Stomach (tissue), 9 donors: ENCODE results near the gene JAK1. TPM values are rescaled to one million over a fixed set of nuclear protein-coding genes. Genes with fewer than 3 reads are reported as not detected.
"Not testable (repeated sequence)": the region's sequence is repeated elsewhere in the genome, so short reads cannot be mapped to it uniquely, and the experiment has no call there.

Experiments
- DNase-seq, 2 donors: peaks; one replicate each; pipeline versions ENCODE4 v3.0.0 to v3.0.0-alpha.2; 2013 to 2019
- H3K27ac ChIP-seq, 5 donors: fragments of 200-600 bp in 4 of 5; sonication (generic) in 4 of 5; one replicate each; pipeline ENCODE4 v1.5.1; 2013 to 2019; ENCODE audit warnings: mild to moderate bottlenecking in 1 of 5, moderate library complexity in 1 of 5
- H3K27me3 ChIP-seq, 3 donors: fragments of 200-600 bp; sonication (generic); one replicate each; pipeline ENCODE4 v1.5.1; 2017 to 2019; ENCODE audit warnings: mixed run types in 1 of 3
- H3K36me3 ChIP-seq, 4 donors: fragments of 200-600 bp; sonication (generic); 1 replicate in 3 of 4; 2 replicates in 1 of 4; pipeline ENCODE4 v1.5.1; 2016 to 2019
- H3K4me1 ChIP-seq, 4 donors: fragments of 200-600 bp; sonication (generic); one replicate each; pipeline ENCODE4 v1.5.1; 2016 to 2019
- H3K4me3 ChIP-seq, 4 donors: fragments of 200-600 bp; sonication (generic) in 3 of 4; one replicate each; pipeline ENCODE4 v1.5.1; 2016 to 2019; ENCODE audit warnings: mild to moderate bottlenecking in 1 of 4
- H3K9me3 ChIP-seq, 4 donors: fragments of 200-600 bp; sonication (generic); one replicate each; pipeline ENCODE4 v1.5.1; 2016 to 2019
- CTCF ChIP-seq, 7 experiments: fragments of 450-650 bp in 4 of 7; fragments of 200-600 bp in 3 of 7; sonication (generic) in 3 of 7; IDR thresholded peaks; one replicate each; pipeline ENCODE4 v1.5.1; 2016 to 2019; ENCODE audit warnings: antibody characterized with exemption in 7 of 7, control low read depth in 2 of 7, mild to moderate bottlenecking in 1 of 7
- EP300 ChIP-seq: sonication (generic); formaldehyde crosslinking; IDR thresholded peaks from one replicate; pipeline ENCODE4 v1.6.1; 2017; ENCODE audit warnings: antibody characterized with exemption
- POLR2A ChIP-seq, 4 donors: fragments of 450-650 bp; IDR thresholded peaks; one replicate each; pipeline ENCODE4 v1.6.1; 2016; ENCODE audit warnings: antibody characterized with exemption in 4 of 4, control low read depth in 2 of 4, mild to moderate bottlenecking in 1 of 4, moderate library complexity in 1 of 4
- POLR2AphosphoS5 ChIP-seq, 3 donors: sonication (generic); formaldehyde crosslinking; IDR thresholded peaks; one replicate each; pipeline ENCODE4 v1.6.1; 2016; ENCODE audit warnings: antibody characterized with exemption in 3 of 3
- WGBS, 5 donors: extraction: QIAGEN DNeasy Blood & Tissue Kit in 3 of 5; methylation state at CpG; one replicate each; pipeline versions ENCODE4 v1.1.5 to v1.1.7; 2013 to 2018; 5-methylcytosine and 5-hydroxymethylcytosine counted together
- intact Hi-C: fragments of 100-400 bp; cut with DNase I; formaldehyde crosslinking; loops from one replicate; pipeline ENCODE4 v1.15.1; 2023; ENCODE audit warnings: low total_unique reads
- polyA plus RNA-seq, 3 donors: library from polyadenylated mRNA; stranded (reverse); fragments of 200-250 nt; gene quantifications; one replicate each; pipeline ENCODE4 v1.2.3, GENCODE V29; 2013
- total RNA-seq, 5 donors: library from RNA; depleted of rRNA; stranded (reverse); fragments of >200 nt; gene quantifications; one replicate each; pipeline versions ENCODE4 v1.1.0 to v1.2.3, GENCODE V29; 2014 to 2016
- donor health status: healthy with polysubstance abuse.
- donor health status: Bipolar disorder and iron deficiency.
- donor health status: healthy.

The JAK1 gene
- total and polyA plus RNA-seq, 8 donors: 21.3 to 149 (median 77.7) TPM

GRCh38 chr1:65002508-65003315, 36.4 kb upstream of the JAK1 start:
- Histone ChIP-seq H3K4me3 (peak overlapping the region; percentile 38 to 76 (median 64)), H3K27ac (peak overlapping the region; percentile 90 to 96 (median 93)), H3K36me3 (no peaks in the 10 kb centered on the region), H3K9me3 (no peaks in the 10 kb centered on the region), H3K27me3 (no peaks in the 10 kb centered on the region), H3K4me1 (peaks cover 8 to 27% (median 16%) of the 10 kb centered on the region in 4 donors)
- peak; percentile 77 to 90 for DNase-seq
- WGBS, 5 donors: 1% methylated on average over 37 to 72 of the region's 72 CpGs
- intact Hi-C loops: no loop called here
- TF ChIP-seq POLR2A (IDR thresholded peaks at IDR 0.05) (no peak), EP300 (peak; percentile 29), POLR2AphosphoS5 (IDR thresholded peaks at IDR 0.05) (peak; percentile 50 to 76 (median 64)), CTCF (IDR thresholded peaks at IDR 0.05) (no peak)

GRCh38 chr1:65002156-65002507, 35.8 kb upstream of the JAK1 start:
- peak overlapping the region; percentile 38 to 76 (median 64) for H3K4me3 ChIP-seq
- H3K4me1 ChIP-seq: peaks cover 8 to 30% (median 16%) of the 10 kb centered on the region in 4 donors
- peak overlapping the region; percentile 90 to 96 (median 93) for H3K27ac ChIP-seq
- WGBS, 5 donors: 70 to 93% (median 76%) methylated on average over 9 to 12 of the region's 12 CpGs
- H3K9me3 ChIP-seq: no peaks in the 10 kb centered on the region
- TF ChIP-seq EP300 (no peak), POLR2AphosphoS5 (IDR thresholded peaks at IDR 0.05) (no peak), POLR2A (IDR thresholded peaks at IDR 0.05) (no peak), CTCF (IDR thresholded peaks at IDR 0.05) (no peak)
- intact Hi-C loops: no loop called here
- no peaks in the 10 kb centered on the region for H3K36me3 ChIP-seq
- H3K27me3 ChIP-seq: no peaks in the 10 kb centered on the region
- no peak for DNase-seq

GRCh38 chr1:65001231-65001792, 35.0 kb upstream of the JAK1 start:
- intact Hi-C loops: no loop called here
- 46 to 68% (median 53%) methylated on average over 18 of the region's 18 CpGs for WGBS, 5 donors
- TF ChIP-seq EP300 (no peak), POLR2A (IDR thresholded peaks at IDR 0.05) (no peak), POLR2AphosphoS5 (IDR thresholded peaks at IDR 0.05) (peak in 2 of 3 donors; percentile 65 to 72)
- H3K27ac ChIP-seq: peak overlapping the region in 4 of 5 donors; percentile 90 to 96 (median 94)
- no peaks in the 10 kb centered on the region for H3K9me3 ChIP-seq
- peak overlapping the region in 2 of 4 donors; percentile 12 to 38 for H3K4me3 ChIP-seq
- H3K4me1 ChIP-seq: peaks cover 8 to 38% (median 16%) of the 10 kb centered on the region in 4 donors
- H3K36me3 ChIP-seq: no peaks in the 10 kb centered on the region
- H3K27me3 ChIP-seq: no peaks in the 10 kb centered on the region
- peak; percentile 55 to 88 for DNase-seq

- H3K27me3 ChIP-seq, intact Hi-C loops, H3K4me3 ChIP-seq, H3K27ac ChIP-seq, DNase-seq, H3K36me3 ChIP-seq, H3K9me3 ChIP-seq: not testable (repeated sequence)
- 82 to 92% (median 88%) methylated on average over 4 of the region's 4 CpGs for WGBS, 5 donors
- H3K4me1 ChIP-seq: peaks cover 4 to 31% (median 13%) of the 10 kb centered on the region in 4 donors
Measured at GRCh38 chr1:64998425-64998948, 32.1 kb upstream of the JAK1 start.

GRCh38 chr1:64996541-64997257, 30.4 kb upstream of the JAK1 start:
- Histone ChIP-seq H3K36me3 (peaks cover 0 to 5% (median 0%) of the 10 kb centered on the region in 4 donors), H3K4me1 (peaks cover 0 to 20% (median 1%) of the 10 kb centered on the region in 4 donors), H3K9me3 (no peaks in the 10 kb centered on the region), H3K27me3 (no peaks in the 10 kb centered on the region), H3K4me3 (no peak overlapping the region), H3K27ac (no peak overlapping the region)
- 39 to 62% (median 53%) methylated on average over 6 of the region's 6 CpGs for WGBS, 5 donors
- DNase-seq: no peak
- TF ChIP-seq EP300 (no peak), CTCF (IDR thresholded peaks at IDR 0.05) (no peak), POLR2A (IDR thresholded peaks at IDR 0.05) (no peak), POLR2AphosphoS5 (IDR thresholded peaks at IDR 0.05) (no peak)
- intact Hi-C loops: no loop called here
